SJCRH30 (cell line): ENCODE results near the gene LIME1. TPM values are rescaled to one million over a fixed set of nuclear protein-coding genes. Genes with fewer than 3 reads are reported as not detected.
A peak's percentile ranks its signal among the peaks of the same experiment; 100 is the strongest.

ENCODE experiments used
- DNase-seq, 2 experiments: peaks; one replicate each; pipeline ENCODE4 v3.0.0-alpha.2; 2015 to 2020
- H3K27ac ChIP-seq: fragments of 250-450 bp; sonication (Bioruptor Pico); 2 replicates; pipeline ENCODE4 v1.5.1; 2020; ENCODE audit warnings: mild to moderate bottlenecking, moderate library complexity
- H3K27me3 ChIP-seq: fragments of 250-450 bp; sonication (Bioruptor Pico); 2 replicates; pipeline ENCODE4 v1.5.1; 2020; ENCODE audit warnings: mild to moderate bottlenecking, moderate library complexity
- H3K36me3 ChIP-seq: fragments of 250-450 bp; sonication (Bioruptor Pico); 2 replicates; pipeline ENCODE4 v1.5.1; 2020; ENCODE audit warnings: mild to moderate bottlenecking, moderate library complexity
- H3K4me1 ChIP-seq: fragments of 250-450 bp; sonication (Bioruptor Pico); 2 replicates; pipeline ENCODE4 v1.5.1; 2020; ENCODE audit warnings: mild to moderate bottlenecking, moderate library complexity
- H3K4me3 ChIP-seq: fragments of 250-450 bp; sonication (Bioruptor Pico); 2 replicates; pipeline ENCODE4 v1.5.1; 2020; ENCODE audit warnings: mild to moderate bottlenecking, moderate library complexity
- H3K9me3 ChIP-seq: fragments of 250-450 bp; sonication (Bioruptor Pico); replicated peaks from 2 replicates; pipeline ENCODE4 v1.5.1; 2020; ENCODE audit warnings: mild to moderate bottlenecking, moderate library complexity
- total RNA-seq: library from RNA; depleted of rRNA; stranded (reverse); fragments of >200 nt; shearing (Covaris generic); gene quantifications from 2 replicates; pipeline ENCODE4 v1.2.3, GENCODE V29; 2014

The LIME1 gene
- total RNA-seq, 1 experiment from 2014 or later, result 10.0 TPM

DNA sequence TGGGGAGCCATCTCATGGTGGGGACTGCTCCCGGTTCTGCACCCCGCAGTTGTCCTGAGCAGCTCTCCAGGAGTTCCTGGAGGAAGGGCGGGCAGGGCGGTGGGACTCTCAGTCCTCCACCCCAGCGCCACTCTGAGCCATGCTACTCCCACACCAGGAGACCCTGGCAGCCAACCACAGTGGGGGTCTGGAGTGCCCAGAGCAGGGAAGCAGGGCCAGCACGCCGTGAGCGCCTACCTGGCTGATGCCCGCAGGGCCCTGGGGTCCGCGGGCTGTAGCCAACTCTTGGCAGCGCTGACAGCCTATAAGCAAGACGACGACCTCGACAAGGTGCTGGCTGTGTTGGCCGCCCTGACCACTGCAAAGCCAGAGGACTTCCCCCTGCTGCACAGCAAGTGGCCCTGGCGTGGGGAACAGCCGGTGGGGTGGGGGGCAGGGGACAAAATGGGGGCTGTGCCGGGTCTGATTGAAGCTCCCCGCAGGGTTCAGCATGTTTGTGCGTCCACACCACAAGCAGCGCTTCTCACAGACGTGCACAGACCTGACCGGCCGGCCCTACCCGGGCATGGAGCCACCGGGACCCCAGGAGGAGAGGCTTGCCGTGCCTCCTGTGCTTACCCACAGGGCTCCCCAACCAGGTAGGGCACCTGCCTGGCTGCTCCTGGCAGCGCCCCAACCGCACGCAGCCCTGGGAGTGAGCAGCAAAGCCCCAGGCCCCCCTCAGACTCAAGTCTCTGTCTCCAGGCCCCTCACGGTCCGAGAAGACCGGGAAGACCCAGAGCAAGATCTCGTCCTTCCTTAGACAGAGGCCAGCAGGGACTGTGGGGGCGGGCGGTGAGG, 41.7 kb upstream of the LIME1 start:
- peak in 1 of 2 experiments; percentile 17 for DNase-seq
- H3K4me1 ChIP-seq, result peaks cover 14% of the 10 kb centered on the region
- H3K9me3 ChIP-seq, result no peaks in the 10 kb centered on the region
- H3K27me3 ChIP-seq, result no peaks in the 10 kb centered on the region
- no peaks in the 10 kb centered on the region; the same call in 1 of the 2 replicates for H3K36me3 ChIP-seq
- H3K27ac ChIP-seq, result no peak overlapping the region
- H3K4me3 ChIP-seq, result no peak overlapping the region

GRCh38 chr20:63695424-63696305, 40.8 kb upstream of the LIME1 start:
- Histone ChIP-seq H3K4me3 (no peak overlapping the region), H3K27me3 (no peaks in the 10 kb centered on the region), H3K9me3 (no peaks in the 10 kb centered on the region), H3K27ac (no peak overlapping the region), H3K4me1 (peaks cover 18% of the 10 kb centered on the region), H3K36me3 (no peaks in the 10 kb centered on the region; the same call in 1 of the 2 replicates)
- no peak for DNase-seq

GRCh38 chr20:63696306-63696627, 40.2 kb upstream of the LIME1 start:
- Histone ChIP-seq H3K27me3 (no peaks in the 10 kb centered on the region), H3K4me1 (peaks cover 18% of the 10 kb centered on the region), H3K27ac (no peak overlapping the region), H3K36me3 (no peaks in the 10 kb centered on the region; the same call in 1 of the 2 replicates), H3K9me3 (no peaks in the 10 kb centered on the region), H3K4me3 (no peak overlapping the region)
- peak; percentile 34 to 44 for DNase-seq

GRCh38 chr20:63696628-63697356, 39.7 kb upstream of the LIME1 start, which contains the start of gene TNFRSF6B:
Gene TNFRSF6B (plus strand): TSS chr20:63696652. CDS start chr20:63696768, 116 bp downstream.
- Histone ChIP-seq H3K27me3 (no peaks in the 10 kb centered on the region), H3K36me3 (no peaks in the 10 kb centered on the region; the same call in 1 of the 2 replicates), H3K9me3 (no peaks in the 10 kb centered on the region), H3K27ac (no peak within 1 kb of the TSS), H3K4me1 (peaks cover 18% of the 10 kb centered on the region), H3K4me3 (no peak within 1 kb of the TSS)
- DNase-seq, result peak in 1 of 2 experiments; percentile 21

DNA sequence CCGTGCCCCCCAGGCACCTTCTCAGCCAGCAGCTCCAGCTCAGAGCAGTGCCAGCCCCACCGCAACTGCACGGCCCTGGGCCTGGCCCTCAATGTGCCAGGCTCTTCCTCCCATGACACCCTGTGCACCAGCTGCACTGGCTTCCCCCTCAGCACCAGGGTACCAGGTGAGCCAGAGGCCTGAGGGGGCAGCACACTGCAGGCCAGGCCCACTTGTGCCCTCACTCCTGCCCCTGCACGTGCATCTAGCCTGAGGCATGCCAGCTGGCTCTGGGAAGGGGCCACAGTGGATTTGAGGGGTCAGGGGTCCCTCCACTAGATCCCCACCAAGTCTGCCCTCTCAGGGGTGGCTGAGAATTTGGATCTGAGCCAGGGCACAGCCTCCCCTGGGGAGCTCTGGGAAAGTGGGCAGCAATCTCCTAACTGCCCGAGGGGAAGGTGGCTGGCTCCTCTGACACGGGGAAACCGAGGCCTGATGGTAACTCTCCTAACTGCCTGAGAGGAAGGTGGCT, 39.1 kb upstream of the LIME1 start:
- DNase-seq, result peak; percentile 18 to 41
- Histone ChIP-seq H3K36me3 (no peaks in the 10 kb centered on the region; the same call in 1 of the 2 replicates), H3K27me3 (no peaks in the 10 kb centered on the region), H3K4me3 (no peak overlapping the region), H3K27ac (no peak overlapping the region), H3K4me1 (peaks cover 18% of the 10 kb centered on the region), H3K9me3 (no peaks in the 10 kb centered on the region)

GRCh38 chr20:63697868-63698545, 38.5 kb upstream of the LIME1 start:
- Histone ChIP-seq H3K9me3 (no peaks in the 10 kb centered on the region), H3K36me3 (no peaks in the 10 kb centered on the region; the same call in 1 of the 2 replicates), H3K27me3 (no peaks in the 10 kb centered on the region), H3K4me3 (no peak overlapping the region), H3K4me1 (peaks cover 18% of the 10 kb centered on the region), H3K27ac (no peak overlapping the region)
- peak in 1 of 2 experiments; percentile 20 for DNase-seq

- no peaks in the 10 kb centered on the region for H3K9me3 ChIP-seq
- no peak overlapping the region for H3K4me3 ChIP-seq
- H3K27me3 ChIP-seq, result no peaks in the 10 kb centered on the region
- DNase-seq, result peak; percentile 90 to 93
- H3K4me1 ChIP-seq, result peaks cover 18% of the 10 kb centered on the region
- peak overlapping the region; percentile 63 for H3K27ac ChIP-seq
- no peaks in the 10 kb centered on the region; the same call in 1 of the 2 replicates for H3K36me3 ChIP-seq
These were observed 37.6 kb upstream of the LIME1 start for GRCh38 chr20:63698739-63699465.

- H3K9me3 ChIP-seq, result no peaks in the 10 kb centered on the region
- no peak overlapping the region for H3K4me3 ChIP-seq
- H3K27ac ChIP-seq, result peak overlapping the region; percentile 63
- H3K4me1 ChIP-seq, result peaks cover 18% of the 10 kb centered on the region
- no peaks in the 10 kb centered on the region for H3K27me3 ChIP-seq
- peaks cover 6% of the 10 kb centered on the region; the same call in 1 of the 2 replicates for H3K36me3 ChIP-seq
- DNase-seq, result peak; percentile 37 to 39
These were observed 36.8 kb upstream of the LIME1 start for GRCh38 chr20:63699466-63700198.

GRCh38 chr20:63700199-63701050, 36.0 kb upstream of the LIME1 start:
- H3K9me3 ChIP-seq, result no peaks in the 10 kb centered on the region
- peaks cover 14% of the 10 kb centered on the region for H3K36me3 ChIP-seq
- no peaks in the 10 kb centered on the region for H3K27me3 ChIP-seq
- H3K4me1 ChIP-seq, result peaks cover 18% of the 10 kb centered on the region
- H3K4me3 ChIP-seq, result no peak overlapping the region
- H3K27ac ChIP-seq, result no peak overlapping the region; the same call in 1 of the 2 replicates
- DNase-seq, result peak in 1 of 2 experiments; percentile 22

GRCh38 chr20:63701051-63701328, 35.5 kb upstream of the LIME1 start:
- no peaks in the 10 kb centered on the region for H3K9me3 ChIP-seq
- peaks cover 20% of the 10 kb centered on the region for H3K36me3 ChIP-seq
- no peak for DNase-seq
- H3K4me1 ChIP-seq, result peaks cover 18% of the 10 kb centered on the region
- no peak overlapping the region for H3K4me3 ChIP-seq
- H3K27me3 ChIP-seq, result no peaks in the 10 kb centered on the region
- H3K27ac ChIP-seq, result no peak overlapping the region

- Histone ChIP-seq H3K9me3 (no peaks in the 10 kb centered on the region), H3K36me3 (peaks cover 23% of the 10 kb centered on the region), H3K27me3 (no peaks in the 10 kb centered on the region), H3K4me3 (no peak overlapping the region), H3K4me1 (peaks cover 18% of the 10 kb centered on the region), H3K27ac (no peak overlapping the region)
- DNase-seq, result peak; percentile 15 to 17
These were observed 35.0 kb upstream of the LIME1 start for GRCh38 chr20:63701329-63702035.
